H1 (cell line): ENCODE measurements around the gene IWS1. TPM values are rescaled to one million over a fixed set of nuclear protein-coding genes. Genes with fewer than 3 reads are reported as not detected.

Experiments
- CTCF ChIA-PET: fragments of 300-600 bp; sonication (Branson Sonifier 250); formaldehyde crosslinking; loops from one replicate; lab custom pipeline; 2021; ENCODE audit not compliant: partially characterized antibody; lab: Charles Lee
- POLR2A ChIA-PET: fragments of 300-600 bp; sonication (Branson Sonifier 250); formaldehyde crosslinking; loops from one replicate; lab custom pipeline; 2021; ENCODE audit warnings: inconsistent platforms; ENCODE audit not compliant: partially characterized antibody; lab: Charles Lee
- DNase-seq, 2 experiments: peaks; one replicate each; pipeline versions ENCODE4 v3.0.0 to v3.0.0-alpha.2; 2010 to 2022; ENCODE audit warnings: low spot score in 2 of 2, low read depth in 1 of 2, mixed read lengths in 1 of 2
- FAIRE-seq: peaks from 2 replicates; lab custom pipeline; 2011; peaks lifted over from hg19 to GRCh38; lab: Jason Lieb, UNC
- H2AFZ ChIP-seq: 2 replicates; pipeline ENCODE4 v1.8.1; 2012; ENCODE audit warnings: low read length, inconsistent platforms
- H2AK5ac ChIP-seq: 2 replicates; pipeline ENCODE4 v1.6.1; 2013; ENCODE audit warnings: low read depth, low read length
- H2BK120ac ChIP-seq: replicated peaks from 2 replicates; pipeline ENCODE3; 2013; ENCODE audit warnings: low read depth, low read length, inconsistent platforms
- H2BK12ac ChIP-seq: 2 replicates; pipeline ENCODE4 v1.6.1; 2013; ENCODE audit warnings: low read depth, low read length
- H2BK15ac ChIP-seq: 2 replicates; pipeline ENCODE4 v1.6.1; 2013; ENCODE audit warnings: low read length
- H2BK20ac ChIP-seq: 2 replicates; pipeline ENCODE4 v1.6.1; 2013; ENCODE audit warnings: low read length
- H2BK5ac ChIP-seq: 2 replicates; pipeline ENCODE4 v1.6.1; 2013; ENCODE audit warnings: low read depth, low read length
- H3K14ac ChIP-seq: 2 replicates; pipeline ENCODE4 v1.6.1; 2013; ENCODE audit warnings: inconsistent platforms; ENCODE audit not compliant: insufficient read length
- H3K18ac ChIP-seq: 2 replicates; pipeline ENCODE4 v1.6.1; 2013; ENCODE audit warnings: low read length; ENCODE audit errors: extremely low read depth
- H3K23ac ChIP-seq: 2 replicates; pipeline ENCODE4 v1.6.1; 2013; ENCODE audit warnings: inconsistent platforms; ENCODE audit not compliant: insufficient read length
- H3K23me2 ChIP-seq: 2 replicates; pipeline ENCODE4 v1.6.1; 2013; ENCODE audit warnings: low read depth, low read length
- H3K27ac ChIP-seq: 2 replicates; pipeline ENCODE4 v1.6.1; 2011; ENCODE audit warnings: low read depth, low read length, inconsistent platforms
- H3K27me3 ChIP-seq, 4 experiments: replicated peaks in 1 of 4; 1 replicate in 1 of 4; 2 replicates in 3 of 4; pipeline versions ENCODE4 v1.6.1 to v1.8.1; 2011 to 2013; ENCODE audit warnings: low read length in 3 of 4, mild to moderate bottlenecking in 3 of 4, inconsistent platforms in 2 of 4, mixed read lengths in 2 of 4, moderate library complexity in 1 of 4; ENCODE audit not compliant: control insufficient read depth in 3 of 4, insufficient read depth in 3 of 4; ENCODE audit errors: extremely low read depth in 1 of 4
- H3K36me3 ChIP-seq, 4 experiments: 2 replicates each; pipeline versions ENCODE4 v1.6.1 to v1.8.1; 2011 to 2013; ENCODE audit warnings: mild to moderate bottlenecking in 4 of 4, low read length in 3 of 4, moderate library complexity in 2 of 4, control low read depth in 1 of 4, inconsistent platforms in 1 of 4; ENCODE audit not compliant: insufficient read depth in 4 of 4, control insufficient read depth in 2 of 4
- H3K4ac ChIP-seq: replicated peaks from 2 replicates; pipeline ENCODE3; 2013; ENCODE audit warnings: low read length, low read depth, mixed read lengths, inconsistent platforms; ENCODE audit not compliant: insufficient read length
- H3K4me1 ChIP-seq, 4 experiments: replicated peaks in 1 of 4; 1 replicate in 1 of 4; 2 replicates in 3 of 4; pipeline versions ENCODE4 v1.6.1 to v1.8.1; 2011 to 2013; ENCODE audit warnings: low read length in 3 of 4, inconsistent platforms in 2 of 4, mixed read lengths in 1 of 4; ENCODE audit not compliant: insufficient read depth in 4 of 4, control insufficient read depth in 3 of 4
- H3K4me2 ChIP-seq, 2 experiments: 2 replicates each; pipeline versions ENCODE4 v1.6.1 to v1.8.1; 2011 to 2013; ENCODE audit warnings: low read depth in 2 of 2, low read length in 2 of 2, control low read depth in 1 of 2, inconsistent platforms in 1 of 2, mild to moderate bottlenecking in 1 of 2; ENCODE audit not compliant: insufficient read depth in 1 of 2
- H3K4me3 ChIP-seq, 4 experiments: fragments of 200-600, 300-600 bp in 1 of 4; sonication (generic), shearing (Covaris generic), sonication (Bioruptor Twin) in 1 of 4; 2 replicates each; pipeline versions ENCODE4 v1.5.1 to v1.8.1; 2011 to 2016; ENCODE audit warnings: low read length in 4 of 4, low read depth in 3 of 4, control low read depth in 2 of 4, inconsistent platforms in 2 of 4, mild to moderate bottlenecking in 2 of 4, mixed read lengths in 1 of 4, moderate library complexity in 1 of 4; ENCODE audit not compliant: insufficient read depth in 2 of 4; ENCODE audit errors: extremely low read depth in 1 of 4
- H3K56ac ChIP-seq: replicated peaks from 2 replicates; pipeline ENCODE3; 2013; ENCODE audit warnings: low read depth, mild to moderate bottlenecking, mixed read lengths, low read length, inconsistent platforms; ENCODE audit not compliant: insufficient read length
- H3K79me1 ChIP-seq: 2 replicates; pipeline ENCODE4 v1.6.1; 2013; ENCODE audit warnings: low read depth, low read length, control low read depth
- H3K79me2 ChIP-seq, 2 experiments: 2 replicates each; pipeline versions ENCODE4 v1.6.1 to v1.8.1; 2012 to 2013; ENCODE audit warnings: low read length in 2 of 2, mild to moderate bottlenecking in 2 of 2, inconsistent platforms in 1 of 2; ENCODE audit not compliant: insufficient read depth in 2 of 2, control insufficient read depth in 1 of 2
- H3K9ac ChIP-seq, 4 experiments: replicated peaks in 1 of 4; 1 replicate in 1 of 4; 2 replicates in 3 of 4; pipeline versions ENCODE4 v1.6.1 to v1.8.1; 2011 to 2013; ENCODE audit warnings: low read depth in 3 of 4, low read length in 3 of 4, control low read depth in 2 of 4, mild to moderate bottlenecking in 2 of 4, moderate library complexity in 2 of 4, inconsistent platforms in 1 of 4; ENCODE audit errors: extremely low read depth in 1 of 4
- H3K9me3 ChIP-seq, 2 experiments: 2 replicates each; pipeline versions ENCODE4 v1.6.1 to v1.8.1; 2012 to 2013; ENCODE audit warnings: mild to moderate bottlenecking in 2 of 2, moderate library complexity in 2 of 2, control low read depth in 1 of 2, inconsistent platforms in 1 of 2, low read depth in 1 of 2, low read length in 1 of 2, mixed read lengths in 1 of 2; ENCODE audit not compliant: insufficient read depth in 2 of 2
- H4K20me1 ChIP-seq, 2 experiments: replicated peaks in 1 of 2; 2 replicates each; pipeline versions ENCODE3 to v1.8.1; 2011 to 2013; ENCODE audit warnings: inconsistent platforms in 2 of 2, low read length in 2 of 2, mild to moderate bottlenecking in 1 of 2; ENCODE audit not compliant: insufficient read depth in 2 of 2, control insufficient read depth in 1 of 2
- H4K5ac ChIP-seq: 2 replicates; pipeline ENCODE4 v1.6.1; 2013; ENCODE audit warnings: low read length, low read depth, mixed read lengths, inconsistent platforms; ENCODE audit not compliant: insufficient read length
- H4K8ac ChIP-seq: 2 replicates; pipeline ENCODE4 v1.8.0; 2013; ENCODE audit warnings: mild to moderate bottlenecking, moderate library complexity, low read length, inconsistent platforms; ENCODE audit not compliant: insufficient read depth; ENCODE audit errors: extremely low read depth
- H4K91ac ChIP-seq: replicated peaks from 2 replicates; pipeline ENCODE3; 2013; ENCODE audit warnings: low read length, mixed read lengths, inconsistent platforms; ENCODE audit not compliant: insufficient read length
- JUND ChIP-seq: IDR thresholded peaks from 2 replicates; pipeline ENCODE4 v1.6.1; 2011; ENCODE audit warnings: mild to moderate bottlenecking, improper control_type of control experiment, low read length
- TBP ChIP-seq: IDR thresholded peaks from 2 replicates; pipeline ENCODE4 v1.6.1; 2011; ENCODE audit warnings: low read depth, low read length, improper control_type of control experiment
- WGBS, 2 experiments: shearing (Covaris generic) in 1 of 2; methylation state at CpG; one replicate each; pipeline versions ENCODE4 v1.1.6 to v1.1.7; 2013 to 2015; ENCODE audit warnings: low lambda C conversion rate in 2 of 2, mixed read lengths in 2 of 2, inconsistent platforms in 1 of 2, low coverage in 1 of 2, missing lambda C conversion rate in 1 of 2; ENCODE audit not compliant: insufficient replicate concordance in 2 of 2, insufficient coverage in 1 of 2, insufficient read length in 1 of 2; ENCODE audit errors: extremely low coverage in 1 of 2, missing lambda C conversion rate in 1 of 2; 5-methylcytosine and 5-hydroxymethylcytosine counted together
- polyA plus RNA-seq, 7 experiments: library from polyadenylated mRNA; depleted of rRNA in 3 of 7; stranded (reverse) in 5 of 7; unstranded in 2 of 7; fragments of >200 nt in 5 of 7; fragments of 200-250 nt in 2 of 7; gene quantifications; 1 replicate in 5 of 7; 2 replicates in 1 of 7; 4 replicates in 1 of 7; pipeline versions ENCODE4 v1.2.1 to v1.2.3, GENCODE V29; 2011 to 2013; ENCODE audit warnings: missing spikeins in 2 of 7, mixed read lengths in 2 of 7
- total RNA-seq: library from RNA; stranded (reverse); fragmentation: NEBNext Ultra II Directional; extraction: Animal tissue kit (Norgen Biotek cat#: 25700); gene quantifications from 2 replicates; pipeline ENCODE4 v1.2.1, GENCODE V29; 2021

Gene IWS1
- total and polyA plus RNA-seq, 2 of the 8 experiments (the other 6 are each of a cell fraction or from before 2014, with no cell fraction given): 18.4 to 64.8 TPM

GRCh38 chr2:127508023-127508630 lies 18.2 kb downstream of the IWS1 start:
- no peak overlapping the region for H2AK5ac ChIP-seq
- no peak overlapping the region for H3K23ac ChIP-seq
- no peak overlapping the region for H2BK20ac ChIP-seq
- H4K5ac ChIP-seq: no peak overlapping the region
- no peak overlapping the region for H3K56ac ChIP-seq
- POLR2A ChIA-PET: interaction anchor here (1.2 to 2.6 kb wide), 3 partner anchors 10 to 194 kb away, joined by 3 to 9 read pairs (median 3); partner anchors contain the start of gene IWS1
- no peak overlapping the region for H4K91ac ChIP-seq
- H3K4me2 ChIP-seq: no peak overlapping the region
- no peak overlapping the region for H2BK15ac ChIP-seq
- H4K20me1 ChIP-seq: peaks cover 13% of the 10 kb centered on the region in 2 experiments
- H3K23me2 ChIP-seq: no peaks in the 10 kb centered on the region
- WGBS, 2 experiments: 92% methylated on average over 4 of the region's 4 CpGs; no CpG with 5 or more reads in 1 of the 2 experiments
- H3K27me3 ChIP-seq: no peaks in the 10 kb centered on the region
- H3K36me3 ChIP-seq: peaks cover 13 to 31% (median 21%) of the 10 kb centered on the region in 4 experiments
- TF ChIP-seq JUND: no peak
- TF ChIP-seq TBP: no peak
- CTCF ChIA-PET: interaction anchor here (0.9 to 2.3 kb wide), 5 partner anchors 20 to 133 kb away, joined by 3 to 11 read pairs (median 5); no protein-coding TSS in a partner anchor
- peaks cover 9% of the 10 kb centered on the region; the same call in 1 of the 2 replicates for H3K79me1 ChIP-seq
- H3K4me1 ChIP-seq: no peaks in the 10 kb centered on the region; a peak in 1 of 7 replicates
- H3K18ac ChIP-seq: no peak overlapping the region
- no peak overlapping the region for H3K14ac ChIP-seq
- H3K4me3 ChIP-seq: no peak overlapping the region
- H3K4ac ChIP-seq: no peak overlapping the region
- no peak overlapping the region for H4K8ac ChIP-seq
- H3K9me3 ChIP-seq: no peaks in the 10 kb centered on the region
- peaks cover 13 to 70% of the 10 kb centered on the region in 2 experiments for H3K79me2 ChIP-seq
- H2BK12ac ChIP-seq: no peak overlapping the region
- FAIRE-seq (no peak), DNase-seq (no peak)
- H3K27ac ChIP-seq: no peak overlapping the region
- H2BK120ac ChIP-seq: no peak overlapping the region
- no peak overlapping the region for H2BK5ac ChIP-seq
- H3K9ac ChIP-seq: no peak overlapping the region
- no peak overlapping the region for H2AFZ ChIP-seq
